Purkinje cell (primary cell): ENCODE results near the gene KRTAP1-3. TPM values are rescaled to one million over a fixed set of nuclear protein-coding genes. Genes with fewer than 3 reads are reported as not detected.

Source experiments
- polyA plus RNA-seq: library from polyadenylated mRNA; unstranded; fragments of >200 nt; fragmentation: Nextera tagmentation; gene quantifications from 2 replicates; pipeline ENCODE4 v1.2.1, GENCODE V29; 2014

The KRTAP1-3 gene
- not detected in 2 replicates for polyA plus RNA-seq

GRCh38 chr17:41034346-41034935, at the start of gene KRTAP1-3:
Gene KRTAP1-3 (minus strand): TSS chr17:41034874. CDS start chr17:41034821, 53 bp downstream.

GRCh38 chr17:41084100-41084856, 49.6 kb upstream of the KRTAP1-3 start, which contains the start of gene KRTAP4-7:
Gene KRTAP4-7 (plus strand): TSS chr17:41084150. CDS start chr17:41084207, 57 bp downstream.

GRCh38 chr17:41065829-41066624, 31.4 kb upstream of the KRTAP1-3 start, which contains the start of gene KRTAP2-4:
Gene KRTAP2-4 (minus strand): TSS chr17:41065879. CDS start chr17:41065845, 34 bp downstream.

GRCh38 chr17:41060052-41060604, 25.5 kb upstream of the KRTAP1-3 start, which contains the start of gene KRTAP2-3:
Gene KRTAP2-3 (minus strand): TSS chr17:41060114. CDS start chr17:41060050, 64 bp downstream.

GRCh38 chr17:41055130-41055529, 20.5 kb upstream of the KRTAP1-3 start, which contains the start of gene KRTAP2-2:
Gene KRTAP2-2 (minus strand): TSS chr17:41055230. CDS start chr17:41055211, 19 bp downstream.

GRCh38 chr17:41046735-41047465, 12.2 kb upstream of the KRTAP1-3 start, which contains the start of gene KRTAP2-1:
Gene KRTAP2-1 (minus strand): TSS chr17:41047316. CDS start chr17:41047267, 49 bp downstream.

GRCh38 chr17:41040783-41041571, 6.3 kb upstream of the KRTAP1-3 start, which contains the start of gene KRTAP1-1:
Gene KRTAP1-1 (minus strand): TSS chr17:41041450. CDS start chr17:41041397, 53 bp downstream.

GRCh38 chr17:41029633-41030245, 4.9 kb downstream of the KRTAP1-3 start, which contains the start of gene KRTAP1-4:
Gene KRTAP1-4 (minus strand): TSS chr17:41030195. CDS start chr17:41030078, 117 bp downstream.

GRCh38 chr17:41026715-41027471, 7.8 kb downstream of the KRTAP1-3 start, which contains the start of gene KRTAP1-5:
Gene KRTAP1-5 (minus strand): TSS chr17:41027208. CDS start chr17:41027155, 53 bp downstream.

GRCh38 chr17:41008811-41009210, 25.9 kb downstream of the KRTAP1-3 start, which contains the start of gene KRTAP3-1:
Gene KRTAP3-1 (minus strand): TSS chr17:41009128. CDS start chr17:41009074, 54 bp downstream.

GRCh38 chr17:40999563-40999962, 35.1 kb downstream of the KRTAP1-3 start, which contains the start of gene KRTAP3-2:
Gene KRTAP3-2 (minus strand): TSS chr17:40999906. CDS start chr17:40999853, 53 bp downstream.

GRCh38 chr17:40993839-40994238, 40.8 kb downstream of the KRTAP1-3 start, which contains the start of gene KRTAP3-3:
Gene KRTAP3-3 (minus strand): TSS chr17:40994164. CDS start chr17:40994097, 67 bp downstream.

GRCh38 chr17:40984226-40984625, 50.4 kb downstream of the KRTAP1-3 start, which contains the start of gene KRT40:
Gene KRT40 (minus strand): TSS chr17:40984326. CDS start chr17:40984273, 53 bp downstream.

Other genes with a start within 250 kb of the KRTAP1-3 start
- gene KRT28, start 234.9 kb downstream of the KRTAP1-3 start, polyA plus RNA-seq = not detected in 2 replicates
- gene KRT10, start 212.3 kb downstream of the KRTAP1-3 start, polyA plus RNA-seq = 45.5 and 59.0 TPM in 2 replicates
- not detected in 2 replicates for gene KRT12, start 167.7 kb downstream of the KRTAP1-3 start, polyA plus RNA-seq
- not detected in 2 replicates for gene KRT20, start 149.6 kb downstream of the KRTAP1-3 start, polyA plus RNA-seq
- gene KRT23, start 97.2 kb downstream of the KRTAP1-3 start, polyA plus RNA-seq = 0.60 TPM in 1 of 2 replicates, not detected in the other
- not detected in 2 replicates for gene KRT39, start 67.9 kb downstream of the KRTAP1-3 start, polyA plus RNA-seq
- not detected in 2 replicates for gene KRT40, start 50.5 kb downstream of the KRTAP1-3 start, polyA plus RNA-seq
- gene KRTAP3-3, start 40.7 kb downstream of the KRTAP1-3 start, polyA plus RNA-seq = not detected in 2 replicates
- gene KRTAP3-2, start 35.0 kb downstream of the KRTAP1-3 start, polyA plus RNA-seq = not detected in 2 replicates
- gene KRTAP3-1, start 25.7 kb downstream of the KRTAP1-3 start, polyA plus RNA-seq = not detected in 2 replicates
- not detected in 2 replicates for gene KRTAP1-5, start 7.7 kb downstream of the KRTAP1-3 start, polyA plus RNA-seq
- gene KRTAP1-4, start 4.7 kb downstream of the KRTAP1-3 start, polyA plus RNA-seq = not detected in 2 replicates
- 0.28 TPM in 1 of 2 replicates, not detected in the other for gene KRTAP1-1, start 6.6 kb upstream of the KRTAP1-3 start, polyA plus RNA-seq
- not detected in 2 replicates for gene KRTAP2-1, start 12.4 kb upstream of the KRTAP1-3 start, polyA plus RNA-seq
- not detected in 2 replicates for gene KRTAP2-2, start 20.4 kb upstream of the KRTAP1-3 start, polyA plus RNA-seq
- gene KRTAP2-3, start 25.2 kb upstream of the KRTAP1-3 start, polyA plus RNA-seq = not detected in 2 replicates
- gene KRTAP2-4, start 31.0 kb upstream of the KRTAP1-3 start, polyA plus RNA-seq = not detected in 2 replicates
- gene KRTAP4-7, start 49.3 kb upstream of the KRTAP1-3 start, polyA plus RNA-seq = not detected in 2 replicates
- gene KRTAP4-8, start 63.3 kb upstream of the KRTAP1-3 start, polyA plus RNA-seq = not detected in 2 replicates
- not detected in 2 replicates for gene KRTAP4-16, start 67.3 kb upstream of the KRTAP1-3 start, polyA plus RNA-seq
- gene KRTAP4-9, start 70.5 kb upstream of the KRTAP1-3 start, polyA plus RNA-seq = not detected in 2 replicates
- gene KRTAP4-11, start 83.5 kb upstream of the KRTAP1-3 start, polyA plus RNA-seq = not detected in 2 replicates
- not detected in 2 replicates for gene KRTAP4-12, start 89.3 kb upstream of the KRTAP1-3 start, polyA plus RNA-seq
- not detected in 2 replicates for gene KRTAP4-6, start 105.7 kb upstream of the KRTAP1-3 start, polyA plus RNA-seq
- not detected in 2 replicates for gene KRTAP4-5, start 115.0 kb upstream of the KRTAP1-3 start, polyA plus RNA-seq
- gene KRTAP4-4, start 125.9 kb upstream of the KRTAP1-3 start, polyA plus RNA-seq = not detected in 2 replicates
- not detected in 2 replicates for gene KRTAP4-3, start 133.3 kb upstream of the KRTAP1-3 start, polyA plus RNA-seq
- gene KRTAP4-2, start 143.3 kb upstream of the KRTAP1-3 start, polyA plus RNA-seq = not detected in 2 replicates
- not detected in 2 replicates for gene KRTAP4-1, start 150.0 kb upstream of the KRTAP1-3 start, polyA plus RNA-seq
- not detected in 2 replicates for gene KRTAP9-1, start 155.0 kb upstream of the KRTAP1-3 start, polyA plus RNA-seq
- gene KRTAP9-2, start 191.8 kb upstream of the KRTAP1-3 start, polyA plus RNA-seq = not detected in 2 replicates
- not detected in 2 replicates for gene KRTAP9-3, start 197.6 kb upstream of the KRTAP1-3 start, polyA plus RNA-seq
- gene KRTAP9-8, start 203.1 kb upstream of the KRTAP1-3 start, polyA plus RNA-seq = not detected in 2 replicates
- gene KRTAP9-4, start 214.8 kb upstream of the KRTAP1-3 start, polyA plus RNA-seq = not detected in 2 replicates
- not detected in 2 replicates for gene KRTAP9-9, start 220.5 kb upstream of the KRTAP1-3 start, polyA plus RNA-seq
- gene KRTAP9-6, start 230.5 kb upstream of the KRTAP1-3 start, polyA plus RNA-seq = not detected in 2 replicates
- not detected in 2 replicates for gene KRTAP9-7, start 240.8 kb upstream of the KRTAP1-3 start, polyA plus RNA-seq